Measurements from ENCODE around the gene DSCAML1.

DNA sequence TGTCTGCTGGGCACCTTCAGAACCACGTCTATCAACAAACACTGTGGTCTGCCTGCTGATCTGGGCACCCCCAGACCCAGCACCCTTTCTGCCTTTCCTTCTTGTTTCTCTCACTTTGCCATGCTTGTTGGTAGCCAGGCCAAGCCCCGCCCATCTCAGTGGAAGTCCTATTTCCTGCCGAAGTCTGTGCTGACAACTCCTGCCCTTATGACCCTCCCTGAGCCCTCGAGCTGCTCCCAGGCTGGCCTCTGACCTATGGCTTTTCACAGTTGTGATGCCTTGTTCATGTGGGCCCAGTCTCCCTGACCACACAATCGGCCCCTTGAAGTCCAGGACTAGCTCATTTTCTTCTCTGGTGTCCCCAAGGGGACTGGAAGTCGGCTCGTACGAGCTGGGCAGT lies 132.1 kb downstream of the DSCAML1 start:
- TF ChIP-seq POLR2AphosphoS5 (IDR thresholded peaks at IDR 0.05; ENCODE audit: low read depth, low read length) = no peak
- TF ChIP-seq CREB1 (IDR thresholded peaks at IDR 0.05) = no peak
- TF ChIP-seq POLR2A (IDR thresholded peaks at IDR 0.05; ENCODE audit: control extremely low read depth in 1 of 2, low read depth in 2 of 2, low read length in 2 of 2) = no peak
- TF ChIP-seq HDAC2 (IDR thresholded peaks at IDR 0.05; ENCODE audit: borderline replicate concordance in 1 of 2, low read depth in 2 of 2, low read length in 2 of 2) = no peak
- TF ChIP-seq CBX5 (IDR thresholded peaks at IDR 0.05; ENCODE audit: low read depth, low read length) = no peak
- no peak for TF ChIP-seq SIRT6 (IDR thresholded peaks at IDR 0.05; ENCODE audit: low read length)
- TF ChIP-seq SIN3A (conservative IDR thresholded peaks at IDR 0.05 in 1 of 2, IDR thresholded peaks at IDR 0.05 in 1 of 2; ENCODE audit: low read depth in 1 of 2, low read length in 2 of 2) = no peak
- TF ChIP-seq, protein P1, sequence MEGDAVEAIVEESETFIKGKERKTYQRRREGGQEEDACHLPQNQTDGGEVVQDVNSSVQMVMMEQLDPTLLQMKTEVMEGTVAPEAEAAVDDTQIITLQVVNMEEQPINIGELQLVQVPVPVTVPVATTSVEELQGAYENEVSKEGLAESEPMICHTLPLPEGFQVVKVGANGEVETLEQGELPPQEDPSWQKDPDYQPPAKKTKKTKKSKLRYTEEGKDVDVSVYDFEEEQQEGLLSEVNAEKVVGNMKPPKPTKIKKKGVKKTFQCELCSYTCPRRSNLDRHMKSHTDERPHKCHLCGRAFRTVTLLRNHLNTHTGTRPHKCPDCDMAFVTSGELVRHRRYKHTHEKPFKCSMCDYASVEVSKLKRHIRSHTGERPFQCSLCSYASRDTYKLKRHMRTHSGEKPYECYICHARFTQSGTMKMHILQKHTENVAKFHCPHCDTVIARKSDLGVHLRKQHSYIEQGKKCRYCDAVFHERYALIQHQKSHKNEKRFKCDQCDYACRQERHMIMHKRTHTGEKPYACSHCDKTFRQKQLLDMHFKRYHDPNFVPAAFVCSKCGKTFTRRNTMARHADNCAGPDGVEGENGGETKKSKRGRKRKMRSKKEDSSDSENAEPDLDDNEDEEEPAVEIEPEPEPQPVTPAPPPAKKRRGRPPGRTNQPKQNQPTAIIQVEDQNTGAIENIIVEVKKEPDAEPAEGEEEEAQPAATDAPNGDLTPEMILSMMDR (IDR thresholded peaks at IDR 0.05; ENCODE audit: control extremely low read depth in 1 of 3, insufficient read depth in 1 of 3, low read depth in 1 of 3, low read length in 3 of 3) = no peak

All from H1 (cell line).